NCI-H2081 treated with DMSO at 0.1 percent for 48 hours (cell line): Measurements from ENCODE around the gene MCOLN1.

Experiments
- DNase-seq: peaks from one replicate; lab custom pipeline; 2025; lab: John Stamatoyannopoulos, UW

MCOLN1 gene

GRCh38 chr19:7522072-7522922 is at the start of gene MCOLN1:
Gene MCOLN1, plus strand, starts transcription at chr19:7522624. Its CDS starts 127 bp downstream, at chr19:7522751.
- DNase-seq = peak; percentile 71

DNA sequence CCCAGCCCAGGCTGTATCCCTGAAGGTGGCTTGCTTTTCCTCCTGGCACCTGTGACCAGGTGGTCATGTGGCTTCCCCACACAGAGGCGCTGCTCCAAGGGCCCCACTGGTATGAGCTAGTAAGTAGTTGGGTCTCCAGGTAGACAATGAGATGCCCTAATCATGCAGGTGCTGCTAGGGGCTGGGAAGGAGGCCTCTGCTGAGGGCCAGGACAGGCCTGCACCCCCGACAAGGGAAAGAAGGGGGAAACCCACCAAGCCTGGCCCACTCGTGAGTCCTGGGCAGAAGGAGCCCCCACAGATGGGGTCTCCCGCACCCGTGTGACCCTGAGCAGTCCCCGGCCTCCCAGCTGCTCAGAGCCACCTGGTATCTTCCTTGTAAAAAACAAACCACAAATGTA is 46.8 kb upstream of the MCOLN1 start:
- DNase-seq = no peak

GRCh38 chr19:7476241-7476640 is 46.2 kb upstream of the MCOLN1 start:
- DNase-seq = no peak

GRCh38 chr19:7476777-7477494 is 45.5 kb upstream of the MCOLN1 start:
- DNase-seq = no peak

DNA sequence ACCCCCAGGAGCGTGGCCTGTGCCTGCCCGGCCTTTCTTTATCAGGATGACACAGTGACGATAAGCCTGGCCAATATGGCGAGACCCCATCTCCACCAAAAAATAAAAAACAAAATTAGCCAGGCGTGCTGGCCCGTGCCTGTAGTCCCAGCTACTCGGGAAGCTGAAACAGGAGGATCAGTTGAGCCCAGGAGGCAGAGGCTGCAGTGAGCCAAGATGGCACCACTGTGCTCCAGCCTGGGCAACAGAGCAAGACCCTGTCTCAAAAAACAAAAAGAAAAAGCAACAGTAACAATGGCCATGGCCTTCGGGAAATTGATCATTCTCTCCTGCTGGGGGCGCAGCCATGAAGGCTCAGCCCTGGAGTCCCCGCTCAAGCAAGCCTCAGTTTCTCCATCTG is 44.7 kb upstream of the MCOLN1 start:
- no peak for DNase-seq

DNA sequence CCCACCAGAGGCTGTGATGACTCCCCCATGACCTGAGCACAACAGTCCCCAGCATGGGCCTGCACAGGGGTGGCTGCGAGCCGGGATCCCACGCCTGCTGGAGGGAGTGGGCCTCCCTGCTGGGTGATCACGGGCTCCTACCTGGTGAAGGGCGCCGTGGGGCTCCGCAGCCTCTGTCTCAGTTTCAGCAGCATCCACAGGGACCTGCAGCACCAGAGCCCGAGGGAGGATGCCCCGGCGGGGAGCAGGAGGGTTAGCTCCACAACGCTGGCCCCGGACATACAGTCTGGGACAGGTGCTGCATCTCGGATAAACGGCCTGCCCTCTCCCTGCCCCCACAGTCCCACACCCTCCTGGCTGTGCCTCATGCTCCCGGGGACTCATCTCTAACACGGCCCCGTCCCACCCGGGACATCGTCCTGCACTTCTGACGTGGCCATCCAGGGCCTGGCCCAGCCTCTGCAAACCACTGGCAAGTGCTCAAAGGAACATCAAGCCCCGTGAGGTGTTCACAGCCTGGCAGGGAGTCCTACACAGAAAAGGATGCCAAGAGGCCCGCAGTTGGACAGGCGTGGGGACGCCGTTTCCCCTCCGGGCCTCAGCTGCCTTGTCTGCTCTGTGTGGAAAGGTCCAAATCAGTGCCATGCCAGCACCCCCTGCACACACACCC is 44.1 kb upstream of the MCOLN1 start:
- no peak for DNase-seq

DNA sequence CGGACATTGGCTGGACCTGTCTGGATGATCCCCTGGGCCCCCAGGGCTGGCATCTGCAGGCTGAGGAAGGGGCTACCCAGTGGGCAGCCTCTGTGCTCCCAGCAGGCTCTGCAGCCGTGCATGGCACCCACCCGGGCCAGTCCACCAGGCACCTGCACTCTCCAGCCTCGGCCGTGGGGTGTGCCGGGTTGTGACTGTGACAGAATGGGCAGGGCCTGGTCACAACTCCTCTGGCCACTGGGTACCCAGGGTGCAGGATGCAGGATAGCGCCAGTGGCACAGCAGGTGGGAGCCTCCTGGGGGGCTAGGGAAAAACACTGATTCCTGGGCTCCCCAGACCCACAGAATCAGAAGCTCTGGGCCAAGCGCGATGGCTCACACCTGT is 43.6 kb upstream of the MCOLN1 start:
- no peak for DNase-seq

DNA sequence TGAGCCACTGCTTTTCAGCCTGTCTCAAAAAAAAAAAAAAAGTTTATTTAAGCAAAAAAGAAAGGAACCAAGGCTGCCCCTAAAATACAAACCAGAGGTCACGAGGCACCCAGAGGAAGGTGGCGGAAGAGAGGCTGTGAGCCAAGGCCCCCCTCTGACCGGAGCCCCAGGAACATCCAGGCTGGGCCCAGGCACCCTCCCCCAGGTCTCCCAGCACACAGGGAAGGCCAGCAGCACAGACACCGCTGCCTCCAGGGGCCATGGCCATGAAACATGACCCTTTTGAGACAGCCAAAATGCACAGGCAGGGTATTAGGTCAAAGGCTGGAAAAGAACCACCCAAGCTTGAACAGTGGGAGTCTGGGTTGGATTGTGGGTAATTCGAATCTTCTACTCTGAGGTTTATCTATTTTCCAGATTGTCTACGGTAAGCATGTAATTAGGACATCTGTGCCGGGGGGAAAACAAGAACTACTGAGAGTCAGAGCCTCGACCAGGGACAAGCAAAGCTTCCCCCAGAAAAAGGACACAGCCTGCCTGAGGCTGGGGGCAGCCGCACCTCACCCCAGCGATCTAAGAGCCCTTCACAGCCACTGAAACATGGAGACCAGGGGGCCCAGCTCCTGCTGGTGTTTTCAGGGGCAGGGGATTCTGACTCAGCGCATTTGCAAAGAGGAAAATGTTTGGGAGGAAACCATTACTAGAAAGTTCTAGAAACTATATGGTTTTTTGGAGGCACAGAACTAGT is 42.0 kb upstream of the MCOLN1 start:
- DNase-seq = no peak

- no peak for DNase-seq
These were observed 41.5 kb upstream of the MCOLN1 start for GRCh38 chr19:7480970-7481255.

- no peak for DNase-seq
These were observed 39.6 kb upstream of the MCOLN1 start for GRCh38 chr19:7482584-7483439.

DNA sequence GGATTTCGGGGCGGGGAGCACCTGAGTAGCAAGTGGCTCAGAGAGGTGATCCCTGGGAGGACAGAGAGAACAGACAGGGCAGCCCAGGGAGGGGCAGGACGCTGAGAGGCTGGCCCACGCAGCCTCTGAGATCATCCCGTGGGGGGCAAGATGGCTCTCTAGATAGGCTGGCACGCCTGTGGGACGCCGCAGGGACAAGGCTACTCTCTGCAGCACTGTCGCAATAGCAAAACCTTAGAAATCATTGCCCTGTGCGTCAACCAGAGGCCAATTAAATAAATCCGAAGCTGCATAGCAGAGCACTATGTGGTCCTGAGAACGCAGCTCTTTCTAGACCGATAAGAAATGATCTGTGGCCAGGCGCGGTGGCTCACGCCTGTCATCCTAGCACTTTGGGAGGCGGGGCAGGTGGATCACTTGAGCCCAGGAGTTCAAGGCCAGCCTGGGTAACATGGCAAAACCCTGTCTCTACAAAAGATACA is 38.7 kb upstream of the MCOLN1 start:
- DNase-seq = no peak

GRCh38 chr19:7486923-7487322 is 35.5 kb upstream of the MCOLN1 start:
- DNase-seq = no peak

- DNase-seq = peak; percentile 45
These were observed 33.6 kb upstream of the MCOLN1 start, which contains the start of gene PEX11G for GRCh38 chr19:7488736-7489353. Gene PEX11G, minus strand, starts transcription at chr19:7489035. Its CDS starts 25 bp downstream, at chr19:7489010.

GRCh38 chr19:7489609-7490044 is 32.8 kb upstream of the MCOLN1 start:
- no peak for DNase-seq

- no peak for DNase-seq
These were observed 30.3 kb upstream of the MCOLN1 start for GRCh38 chr19:7492142-7492541.

- no peak for DNase-seq
These were observed 29.9 kb upstream of the MCOLN1 start for GRCh38 chr19:7492558-7492957.

DNA sequence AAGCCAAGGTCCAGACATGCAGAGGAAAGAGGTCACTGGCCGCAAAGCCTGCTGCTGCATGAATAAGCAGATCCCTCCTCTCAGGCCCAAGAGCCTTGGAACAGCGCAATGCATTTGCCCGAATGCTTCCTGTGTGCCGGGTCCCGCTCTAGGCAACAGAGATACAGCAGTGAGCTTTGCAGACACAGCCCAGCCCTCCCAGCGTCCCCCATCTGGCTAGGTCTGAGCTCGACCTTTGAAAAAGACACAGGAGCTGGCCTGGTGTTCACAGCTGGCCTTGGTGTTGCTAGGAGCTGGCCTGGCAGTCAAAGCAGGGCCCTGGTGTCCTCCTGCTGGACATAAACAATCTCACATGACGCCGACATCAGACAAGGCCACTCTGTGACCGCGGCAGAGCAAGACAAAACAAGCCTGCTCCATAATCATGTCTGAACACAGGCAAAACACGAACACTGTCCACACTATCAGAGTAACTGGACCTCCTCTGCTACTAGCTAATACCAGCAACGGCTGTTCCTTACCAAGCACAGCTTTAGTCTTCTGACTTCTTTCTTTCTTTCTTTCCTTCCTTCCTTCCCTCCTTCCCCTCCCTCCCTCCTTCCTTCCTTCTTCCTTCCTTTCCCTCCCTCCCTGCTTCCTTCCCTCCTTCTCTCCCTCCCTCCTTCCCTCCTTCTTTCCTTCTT is 27.9 kb upstream of the MCOLN1 start:
- DNase-seq = no peak

DNA sequence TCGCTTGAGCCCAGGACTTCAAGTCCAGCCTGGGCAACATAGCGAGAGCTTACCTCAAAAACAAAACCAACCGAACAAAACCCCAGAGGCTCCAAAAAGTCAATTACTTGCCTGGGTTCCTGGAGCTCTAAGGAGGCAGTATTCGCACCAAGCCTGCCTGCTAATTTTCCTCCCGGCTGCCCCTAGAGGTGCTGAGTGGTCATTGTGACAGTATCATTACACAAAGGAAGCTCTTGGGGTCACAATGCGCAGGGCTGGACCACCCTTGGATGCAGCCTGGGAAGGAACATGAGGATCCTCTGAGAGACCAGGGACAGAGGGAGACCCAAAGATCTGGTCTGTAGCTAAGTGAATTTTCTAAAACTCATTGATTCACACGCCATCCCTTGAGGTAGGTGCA is 25.1 kb upstream of the MCOLN1 start:
- no peak for DNase-seq

DNA sequence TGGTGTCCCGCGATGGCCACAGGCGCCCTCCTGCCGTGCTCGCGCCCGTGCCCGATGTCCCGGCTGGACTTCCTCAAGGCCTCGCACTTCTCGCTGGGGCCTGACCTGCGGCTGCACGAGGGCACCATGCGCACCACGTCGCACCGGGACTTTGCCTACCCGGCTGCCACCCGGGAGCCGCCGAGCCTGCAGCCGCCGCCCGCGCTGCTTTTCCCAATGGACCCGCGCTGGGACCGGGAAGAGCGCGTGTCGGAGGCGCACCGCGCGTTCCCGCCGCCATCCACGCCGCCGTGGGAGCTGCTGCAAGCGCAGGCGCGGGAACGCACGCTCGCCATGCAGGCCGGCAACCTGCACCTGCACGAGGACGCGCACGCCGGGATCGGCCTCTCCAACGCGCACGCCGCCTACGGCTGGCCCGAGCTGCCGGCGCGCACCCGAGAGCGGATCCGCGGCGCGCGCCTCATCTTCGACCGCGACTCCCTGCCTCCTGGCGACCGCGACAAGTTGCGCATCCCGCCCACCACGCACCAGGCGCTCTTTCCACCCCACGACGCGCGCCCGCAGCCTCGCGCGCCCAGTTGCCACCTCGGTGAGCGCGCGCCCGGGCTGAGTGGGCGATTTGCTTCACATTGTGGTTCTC is 21.5 kb upstream of the MCOLN1 start:
- DNase-seq = peak; percentile 27

- no peak for DNase-seq
These were observed 19.9 kb upstream of the MCOLN1 start for GRCh38 chr19:7502552-7502951.
